ENCODE results near the gene ITGB5.
"Not testable (repeated sequence)": the region's sequence is repeated elsewhere in the genome, so short reads cannot be mapped to it uniquely, and the experiment has no call there.

The ITGB5 gene

DNA sequence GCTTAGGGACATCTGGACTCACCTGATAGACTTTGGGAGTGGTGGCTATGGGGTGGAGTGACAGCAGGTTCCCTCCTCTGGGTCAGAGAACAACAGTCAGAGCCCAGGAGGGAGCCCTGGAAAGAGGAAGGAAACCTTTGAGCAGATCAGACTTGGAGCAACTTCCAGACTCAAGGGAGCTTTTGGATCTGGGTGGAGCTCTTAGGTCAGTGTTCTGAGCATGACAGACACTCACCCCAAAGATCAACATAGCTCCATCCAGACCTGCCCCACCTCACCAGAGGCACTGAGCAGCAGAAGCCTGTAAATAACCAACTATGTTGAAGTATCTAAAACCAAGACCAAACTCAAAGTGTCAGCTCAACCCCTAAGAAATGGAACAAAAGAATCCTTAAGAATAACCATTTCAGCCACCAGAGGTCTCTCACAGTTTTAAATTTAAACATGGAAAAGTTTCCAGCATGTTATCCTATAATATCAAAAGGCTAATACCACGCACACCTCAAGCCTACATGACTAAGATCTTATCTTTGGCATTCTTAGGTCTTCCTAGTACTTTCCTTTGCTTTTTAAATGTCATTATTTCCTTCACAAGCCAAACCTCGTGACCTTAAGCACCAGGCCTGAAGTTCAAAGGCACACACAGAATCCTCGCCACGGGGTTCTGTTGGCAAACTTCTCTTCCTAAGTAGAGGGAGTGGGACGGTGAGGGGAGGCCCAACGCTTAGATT is 100.5 kb downstream of the ITGB5 start:
- DNase-seq = no peak

GRCh38 chr3:124785973-124786372 is 101.2 kb downstream of the ITGB5 start:
- no peak for DNase-seq

GRCh38 chr3:124784686-124785382 is 102.3 kb downstream of the ITGB5 start:
- DNase-seq = no peak

DNA sequence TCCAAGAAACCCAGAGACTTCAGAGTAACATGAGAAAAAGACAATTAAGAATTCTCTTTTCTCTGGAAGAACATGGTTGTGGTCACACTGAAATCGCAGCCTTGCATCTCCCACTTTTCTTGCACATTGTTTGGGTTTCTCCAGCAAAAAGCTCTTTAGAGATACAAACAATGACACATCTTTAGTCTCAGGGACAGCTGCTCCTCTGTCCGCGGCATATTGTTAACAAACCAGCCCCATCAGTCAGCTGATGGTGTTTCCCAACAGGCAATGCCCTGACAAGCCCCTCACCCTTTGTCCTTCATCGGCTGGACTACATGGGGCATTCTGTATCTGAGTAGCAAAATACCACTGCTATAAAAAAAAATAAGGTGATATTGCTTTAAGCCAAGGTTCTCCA is 103.5 kb downstream of the ITGB5 start:
- DNase-seq = no peak

DNA sequence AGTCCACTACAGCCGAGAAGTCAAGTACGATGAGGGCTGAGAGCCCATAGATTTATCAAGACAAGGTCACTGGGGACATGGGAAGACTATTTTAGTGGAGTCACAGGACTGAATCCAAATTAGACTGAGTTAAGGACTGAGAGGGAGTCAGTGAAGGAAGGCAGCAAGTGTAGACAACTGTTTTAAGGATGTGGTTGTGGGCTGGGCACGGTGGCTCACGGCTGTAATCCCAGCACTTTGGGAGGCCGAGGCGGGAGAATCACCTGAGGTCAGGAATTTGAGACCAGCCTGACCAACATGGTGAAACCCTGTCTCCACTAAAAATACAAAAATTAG is 104.8 kb downstream of the ITGB5 start:
- DNase-seq = not testable (repeated sequence)

GRCh38 chr3:124781476-124782376 is 105.4 kb downstream of the ITGB5 start:
- DNase-seq = no peak

DNA sequence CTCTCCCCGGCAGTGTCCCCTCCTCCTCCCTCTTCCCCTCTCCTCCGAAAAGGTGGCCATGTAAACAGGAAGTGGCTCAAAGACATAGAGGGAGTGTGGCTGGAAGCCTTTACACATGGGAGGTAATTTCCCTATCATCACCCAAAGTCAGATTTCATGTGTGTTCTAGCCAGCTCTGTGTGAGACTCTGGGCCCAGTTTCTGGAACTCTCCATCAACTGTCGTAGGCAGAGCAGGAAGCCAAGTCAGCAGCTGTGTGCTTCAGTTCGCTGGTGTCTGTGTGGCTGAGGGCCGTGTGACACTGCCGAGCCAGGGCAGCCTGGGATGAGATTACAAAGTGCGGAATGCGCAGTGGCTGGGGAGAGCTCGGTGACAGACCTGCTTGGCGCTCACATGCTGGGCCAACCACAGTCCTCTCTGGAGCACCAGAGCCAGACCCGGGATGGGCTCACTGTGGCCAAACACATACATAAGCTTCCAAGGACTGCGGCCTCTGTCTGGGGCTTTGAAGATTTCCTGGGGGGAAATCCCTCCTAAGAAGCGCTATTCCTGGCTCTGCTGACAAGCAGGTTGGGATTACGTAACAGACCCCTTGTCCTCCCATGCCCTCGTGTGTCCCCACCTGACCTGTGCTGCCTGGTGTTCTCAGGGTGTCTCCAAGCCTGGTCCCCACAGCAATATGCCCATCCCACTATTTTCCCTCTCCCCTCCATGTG is 106.2 kb downstream of the ITGB5 start:
- no peak for DNase-seq

DNA sequence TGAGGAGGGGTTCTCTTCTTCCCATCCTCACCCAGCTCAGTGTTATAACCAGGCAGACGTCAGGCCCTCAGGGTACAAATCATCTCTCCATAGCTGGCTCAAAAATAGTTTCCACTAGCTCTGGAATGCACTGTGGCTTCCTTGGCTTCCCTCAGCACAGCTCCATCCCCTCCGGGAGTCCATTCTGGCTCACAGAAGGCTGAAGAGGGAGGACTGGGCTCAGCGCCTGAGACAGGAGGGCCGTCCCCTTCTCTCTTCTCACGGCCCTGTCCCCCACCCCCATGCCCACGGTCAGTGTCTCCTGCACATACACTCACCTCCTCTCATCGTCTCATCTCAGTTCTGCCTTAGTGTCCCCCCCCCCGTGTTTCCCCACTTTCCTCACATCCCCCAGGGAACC is 106.8 kb downstream of the ITGB5 start:
- DNase-seq = no peak

DNA sequence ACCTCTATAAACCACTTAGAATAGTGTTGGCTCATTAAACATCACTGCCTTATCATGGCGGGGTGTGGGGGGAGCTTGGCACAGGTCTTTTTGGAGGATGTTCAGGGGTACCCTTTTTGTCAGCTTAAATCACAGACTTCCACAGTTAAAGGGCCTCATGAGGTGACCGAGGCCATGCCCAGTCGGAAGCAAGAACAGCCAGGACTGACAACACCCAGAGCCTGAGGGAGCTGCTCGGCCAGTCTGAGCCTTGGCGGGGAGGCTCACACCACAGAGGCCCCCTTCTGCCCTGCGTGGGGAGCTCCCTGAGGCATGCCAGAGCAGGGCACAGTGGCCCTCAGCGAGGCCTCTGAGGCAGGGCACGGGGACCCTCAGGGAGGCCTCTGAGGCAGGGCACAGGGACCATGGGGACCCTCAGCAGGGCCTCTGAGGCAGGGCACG is 107.4 kb downstream of the ITGB5 start:
- DNase-seq = no peak

DNA sequence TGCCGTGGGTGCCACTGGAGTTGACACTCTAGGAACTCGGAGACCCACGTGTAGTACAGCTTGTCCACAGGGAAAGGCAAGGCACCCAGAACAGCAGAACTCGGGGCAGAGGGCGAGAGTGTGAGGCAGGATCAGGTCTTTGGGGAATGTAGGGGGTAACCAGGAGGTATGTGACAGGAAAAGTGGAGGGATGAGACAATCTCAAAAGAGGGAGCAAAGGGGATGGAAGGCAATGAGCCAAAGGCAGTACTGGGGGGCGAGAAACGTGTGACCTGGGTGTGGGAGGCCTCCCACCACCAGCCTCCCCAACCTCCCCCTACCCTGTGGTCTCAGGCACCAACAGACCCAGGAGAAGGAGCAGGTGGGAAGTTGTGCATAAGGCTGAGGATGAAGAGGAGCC is 108.0 kb downstream of the ITGB5 start:
- DNase-seq = no peak

- no peak for DNase-seq
These were observed 109.2 kb downstream of the ITGB5 start for GRCh38 chr3:124777762-124778470.

DNA sequence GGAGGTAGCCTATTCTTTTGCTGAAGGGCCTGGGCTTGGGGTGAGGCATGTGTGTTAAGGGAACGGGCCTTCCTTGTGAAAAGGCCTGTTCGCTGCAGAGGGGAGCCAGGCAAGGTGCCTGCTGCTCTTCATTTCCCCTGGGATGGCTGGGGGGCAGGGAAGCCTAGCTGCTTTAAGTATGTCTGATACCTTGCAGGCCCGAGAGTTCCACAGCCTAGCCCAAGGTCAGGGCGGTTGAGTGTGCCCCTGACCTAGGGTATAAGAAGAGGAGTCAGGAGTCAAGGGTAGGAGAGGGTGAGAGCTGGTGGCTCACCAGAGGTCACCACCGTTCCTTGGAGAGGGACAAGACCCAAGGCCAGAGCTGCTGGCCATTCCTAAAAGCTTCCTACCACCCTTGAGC is 110.3 kb downstream of the ITGB5 start:
- DNase-seq = no peak

GRCh38 chr3:124775877-124776276 is 111.3 kb downstream of the ITGB5 start:
- no peak for DNase-seq

DNA sequence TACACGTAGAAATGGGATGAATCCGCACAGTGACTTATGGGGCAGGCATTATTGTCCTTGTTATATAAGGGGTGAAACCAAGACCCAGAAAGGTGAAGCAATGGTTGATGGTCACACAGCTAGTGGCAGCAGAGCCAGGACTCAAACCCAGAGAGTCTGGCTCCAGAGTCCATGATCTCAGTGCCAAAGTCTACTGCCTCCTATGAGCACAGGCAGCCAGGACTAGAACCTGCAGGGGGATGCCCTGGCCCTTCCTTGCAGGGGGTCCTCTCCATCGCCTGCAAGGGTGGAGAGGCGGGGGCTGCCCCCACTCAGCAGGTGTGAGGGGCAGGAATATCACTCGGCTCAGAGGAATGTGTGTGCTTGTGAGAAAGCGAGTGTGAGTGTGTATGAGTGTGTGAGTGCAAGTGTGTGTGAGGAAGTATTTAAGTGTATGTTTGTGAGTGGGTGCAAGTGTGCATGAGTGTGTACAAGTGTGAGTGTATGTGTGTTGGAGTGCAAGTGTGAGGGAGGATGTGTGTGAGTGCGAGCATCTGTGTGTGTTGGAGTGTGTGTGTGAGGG is 112.2 kb downstream of the ITGB5 start:
- no peak for DNase-seq

DNA sequence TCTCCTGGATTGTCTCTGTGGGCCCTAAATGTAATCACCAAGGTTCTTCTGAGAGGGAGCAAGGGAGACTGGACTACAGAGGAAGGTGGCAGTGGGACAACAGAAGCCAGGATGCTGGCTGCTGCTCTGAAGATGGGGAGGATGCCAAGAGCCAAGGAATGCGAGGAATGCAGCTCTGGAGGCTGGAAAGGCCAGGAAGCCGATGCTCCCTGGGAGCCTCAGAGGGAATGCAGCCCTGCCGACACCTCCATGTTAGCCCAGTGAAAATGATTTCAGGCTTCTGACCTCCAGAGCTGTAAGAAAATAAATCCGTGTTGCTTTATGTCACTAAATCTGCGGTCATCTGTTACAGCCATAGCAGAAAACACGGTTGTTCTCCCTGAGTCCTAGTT is 112.8 kb downstream of the ITGB5 start:
- no peak for DNase-seq

GRCh38 chr3:124773351-124774326 is 113.5 kb downstream of the ITGB5 start:
- no peak for DNase-seq

GRCh38 chr3:124772081-124772831 is 114.9 kb downstream of the ITGB5 start:
- DNase-seq = no peak

DNA sequence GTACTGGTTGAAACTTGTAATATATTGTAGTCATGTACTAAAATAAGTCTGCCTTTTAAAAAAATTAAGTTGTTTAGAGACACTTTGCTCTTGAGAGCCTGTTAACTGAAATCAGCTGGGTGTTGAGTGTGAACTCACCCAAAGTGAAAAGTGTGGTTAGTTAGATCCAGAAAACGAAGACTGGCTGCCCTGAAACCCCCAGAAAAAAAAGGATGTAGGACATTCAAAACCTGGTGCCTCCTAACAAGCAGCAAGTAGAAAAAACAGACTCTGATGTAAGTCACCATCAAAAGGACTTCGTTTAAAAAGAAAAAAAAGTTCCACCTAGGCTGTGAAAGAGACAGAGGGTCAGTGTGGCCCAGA is 116.1 kb downstream of the ITGB5 start:
- no peak for DNase-seq

- no peak for DNase-seq
These were observed 116.7 kb downstream of the ITGB5 start for GRCh38 chr3:124770336-124771082.
